ENCODE measurements around the gene HS6ST1. TPM values are rescaled to one million over a fixed set of nuclear protein-coding genes. Genes with fewer than 3 reads are reported as not detected.

Gene HS6ST1
- total and polyA plus RNA-seq, 9 donors, result 12.9 to 62.5 (median 45.3) TPM

- 25 to 33% (median 26%) methylated on average over 18 to 19 of the region's 19 CpGs for WGBS, 3 donors
- H3K4me1 ChIP-seq (ENCODE audit: insufficient read depth), result peaks cover 76% of the 10 kb centered on the region
- intact Hi-C loops (cut with DNase I), result loop anchor here in 1 of 4 donors (10.0 kb wide), 2 partner anchors 135 to 415 kb away; no protein-coding TSS in a partner anchor
- no peaks in the 10 kb centered on the region for H3K36me3 ChIP-seq
- H3K27me3 ChIP-seq, result no peaks in the 10 kb centered on the region
- DNase-seq, result peak; percentile 67 to 82 (median 72)
- no peak overlapping the region for H3K4me3 ChIP-seq
- TF ChIP-seq EP300 (IDR thresholded peaks at IDR 0.05) (no peak), CTCF (IDR thresholded peaks at IDR 0.05) (no peak), POLR2A (IDR thresholded peaks at IDR 0.05) (no peak)
- H3K27ac ChIP-seq, result peak overlapping the region in 1 of 2 donors; percentile 24
- no peaks in the 10 kb centered on the region for H3K9me3 ChIP-seq
Observed at GRCh38 chr2:128309280-128310093, 9.2 kb downstream of the HS6ST1 start.

- intact Hi-C loops (cut with DNase I), result no loop called here
- H3K36me3 ChIP-seq, result no peaks in the 10 kb centered on the region
- TF ChIP-seq POLR2A (IDR thresholded peaks at IDR 0.05) (no peak), CTCF (IDR thresholded peaks at IDR 0.05) (no peak), EP300 (IDR thresholded peaks at IDR 0.05) (no peak)
- peaks cover 76% of the 10 kb centered on the region for H3K4me1 ChIP-seq (ENCODE audit: insufficient read depth)
- H3K4me3 ChIP-seq, result no peak overlapping the region
- H3K27ac ChIP-seq, result peak overlapping the region in 1 of 2 donors; percentile 24
- 48 to 56% (median 49%) methylated on average over 2 of the region's 2 CpGs for WGBS, 3 donors
- no peaks in the 10 kb centered on the region for H3K9me3 ChIP-seq
- no peaks in the 10 kb centered on the region for H3K27me3 ChIP-seq
- DNase-seq, result peak in 1 of 5 donors; percentile 12
Observed at GRCh38 chr2:128308889-128309279, 9.8 kb downstream of the HS6ST1 start.

- Histone ChIP-seq H3K36me3 (no peaks in the 10 kb centered on the region), H3K27me3 (no peaks in the 10 kb centered on the region), H3K4me1 (ENCODE audit: insufficient read depth) (peaks cover 72% of the 10 kb centered on the region), H3K4me3 (no peak overlapping the region), H3K9me3 (no peaks in the 10 kb centered on the region), H3K27ac (no peak overlapping the region)
- intact Hi-C loops (cut with DNase I), result no loop called here
- DNase-seq, result peak; percentile 26 to 73 (median 41)
- 18 to 51% (median 45%) methylated on average over 5 of the region's 5 CpGs for WGBS, 3 donors
- no peak for TF ChIP-seq EP300 (IDR thresholded peaks at IDR 0.05)
- TF ChIP-seq CTCF (IDR thresholded peaks at IDR 0.05), result no peak
- TF ChIP-seq POLR2A (IDR thresholded peaks at IDR 0.05), result no peak
Observed at GRCh38 chr2:128308284-128308731, 10.4 kb downstream of the HS6ST1 start.

- intact Hi-C loops (cut with DNase I), result no loop called here
- H3K4me1 ChIP-seq (ENCODE audit: insufficient read depth), result peaks cover 71% of the 10 kb centered on the region
Observed at GRCh38 chr2:128307595-128307994, 11.1 kb downstream of the HS6ST1 start.

More at GRCh38 chr2:128307595-128307994, 11.1 kb downstream of the HS6ST1 start:
- WGBS, 3 donors, result 78 to 87% (median 84%) methylated on average over 12 of the region's 12 CpGs
- TF ChIP-seq EP300 (IDR thresholded peaks at IDR 0.05), result no peak
- no peak for TF ChIP-seq CTCF (IDR thresholded peaks at IDR 0.05)
- TF ChIP-seq POLR2A (IDR thresholded peaks at IDR 0.05), result no peak
- Histone ChIP-seq H3K27ac (no peak overlapping the region), H3K36me3 (no peaks in the 10 kb centered on the region), H3K4me3 (no peak overlapping the region), H3K27me3 (no peaks in the 10 kb centered on the region), H3K9me3 (no peaks in the 10 kb centered on the region)
- DNase-seq, result peak in 4 of 5 donors; percentile 9 to 38 (median 20)
